Duodenal mucosa (tissue), 2 donors: Measurements from ENCODE around the gene MSRB2.

Experiments
- H3K27ac ChIP-seq: one replicate; pipeline ENCODE4 v1.7.0; 2013; ENCODE audit warnings: low read depth, low read length
- H3K27me3 ChIP-seq, 2 donors: one replicate each; pipeline ENCODE4 v1.7.0; 2013; ENCODE audit warnings: low read length in 2 of 2, control low read depth in 1 of 2; ENCODE audit not compliant: insufficient read depth in 2 of 2, control insufficient read depth in 1 of 2
- H3K36me3 ChIP-seq, 2 donors: one replicate each; pipeline ENCODE4 v1.7.0; 2013; ENCODE audit warnings: low read length in 2 of 2, control low read depth in 1 of 2; ENCODE audit not compliant: insufficient read depth in 2 of 2, control insufficient read depth in 1 of 2
- H3K4me1 ChIP-seq, 2 donors: one replicate each; pipeline ENCODE4 v1.7.0; 2013; ENCODE audit warnings: low read length in 2 of 2, control low read depth in 1 of 2; ENCODE audit not compliant: insufficient read depth in 2 of 2, control insufficient read depth in 1 of 2
- H3K4me3 ChIP-seq, 2 donors: one replicate each; pipeline ENCODE4 v1.7.0; 2013; ENCODE audit warnings: low read length in 2 of 2, low read depth in 1 of 2
- H3K9ac ChIP-seq, 2 donors: one replicate each; pipeline ENCODE4 v1.7.0; 2013; ENCODE audit warnings: low read length in 2 of 2, low read depth in 1 of 2
- H3K9me3 ChIP-seq, 2 donors: one replicate each; pipeline ENCODE4 v1.7.0; 2013; ENCODE audit warnings: low read length in 2 of 2, control low read depth in 1 of 2; ENCODE audit not compliant: control insufficient read depth in 1 of 2

The MSRB2 gene

DNA sequence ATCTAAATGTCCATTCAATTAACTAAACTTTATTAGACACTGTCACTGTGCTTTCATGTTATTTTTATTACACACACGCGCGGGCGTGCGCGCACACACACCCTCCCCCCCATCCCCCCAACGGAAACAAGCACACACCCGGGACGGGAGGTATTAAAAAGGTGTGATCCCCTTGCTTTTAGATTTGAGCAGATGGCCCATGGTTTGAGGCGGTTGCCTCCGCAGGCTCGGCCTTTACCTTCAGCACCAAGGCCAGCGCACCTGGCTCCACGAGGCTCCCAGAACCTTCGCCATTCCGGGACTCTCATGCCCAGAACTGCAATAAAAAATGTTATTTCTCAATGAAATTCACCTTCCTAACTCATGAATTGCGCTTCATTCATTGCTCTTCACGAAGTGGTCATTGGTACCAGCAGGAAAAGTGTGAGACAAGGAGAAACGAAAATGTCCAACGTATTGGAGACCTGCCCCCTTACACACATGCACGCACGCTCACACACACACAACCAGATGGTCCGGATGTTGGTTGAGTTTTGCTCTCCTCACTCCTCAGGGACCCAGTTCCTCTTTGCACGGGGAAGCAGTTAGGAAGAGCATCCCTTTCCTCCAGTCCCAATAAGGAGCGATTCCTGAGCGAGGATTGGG lies 76.0 kb downstream of the MSRB2 start:
- Histone ChIP-seq H3K4me3 (no peak overlapping the region), H3K36me3 (no peaks in the 10 kb centered on the region), H3K27me3 (peaks cover 25 to 32% of the 10 kb centered on the region in 2 donors), H3K4me1 (no peaks in the 10 kb centered on the region), H3K9me3 (no peaks in the 10 kb centered on the region), H3K9ac (no peak overlapping the region), H3K27ac (no peak overlapping the region)
